ENCODE results near the gene MBOAT1.

Gene MBOAT1

GRCh38 chr6:20104696-20105095 lies 107.6 kb downstream of the MBOAT1 start:
- H3K9me3 ChIP-seq (ENCODE audit: low read length): peaks cover 2% of the 10 kb centered on the region
- H3K27me3 ChIP-seq (ENCODE audit: insufficient read depth, low read length): no peaks in the 10 kb centered on the region
- no peak overlapping the region for H2AFZ ChIP-seq (ENCODE audit: low read depth, low read length)
- peaks cover 41% of the 10 kb centered on the region for H3K36me3 ChIP-seq (ENCODE audit: insufficient read depth, low read length)
- H3K4me3 ChIP-seq (ENCODE audit: low read length): no peak overlapping the region
- H3K4me1 ChIP-seq (ENCODE audit: insufficient read depth, low read length): no peaks in the 10 kb centered on the region

DNA sequence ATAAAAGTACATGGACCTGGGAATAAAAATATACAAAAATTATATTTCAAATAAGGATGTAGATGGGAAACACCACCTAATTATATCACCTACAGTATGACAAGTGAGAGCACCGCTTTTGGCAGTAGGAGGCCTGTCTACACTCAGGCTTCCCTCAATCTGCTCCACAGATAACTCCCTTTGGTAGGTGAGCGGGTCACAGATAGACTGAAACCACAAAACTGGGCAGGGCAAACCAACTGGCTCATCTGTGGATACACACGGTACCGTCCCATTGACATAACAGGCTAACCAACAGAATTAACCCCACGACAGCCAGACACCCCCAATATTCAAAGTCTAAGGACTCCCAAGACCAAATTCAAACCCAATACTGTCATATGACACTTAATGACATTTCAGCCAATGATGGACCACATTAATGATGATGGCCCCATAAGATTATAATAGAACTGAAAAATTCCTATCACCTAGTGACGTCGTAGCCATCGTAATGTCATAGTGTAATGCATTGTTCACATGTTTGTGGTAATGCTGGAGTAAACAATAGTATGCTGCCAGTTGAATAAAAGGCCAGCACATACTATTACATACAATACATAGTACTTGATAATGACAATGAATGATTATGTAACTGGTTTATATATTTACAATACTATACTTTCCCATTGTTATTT lies 109.7 kb downstream of the MBOAT1 start:
- Histone ChIP-seq H2AFZ (ENCODE audit: low read depth, low read length) (no peak overlapping the region), H3K27me3 (ENCODE audit: insufficient read depth, low read length) (no peaks in the 10 kb centered on the region), H3K9me3 (ENCODE audit: low read length) (peaks cover 2% of the 10 kb centered on the region), H3K36me3 (ENCODE audit: insufficient read depth, low read length) (peaks cover 26% of the 10 kb centered on the region), H3K4me3 (ENCODE audit: low read length) (no peak overlapping the region), H3K4me1 (ENCODE audit: insufficient read depth, low read length) (no peaks in the 10 kb centered on the region)

DNA sequence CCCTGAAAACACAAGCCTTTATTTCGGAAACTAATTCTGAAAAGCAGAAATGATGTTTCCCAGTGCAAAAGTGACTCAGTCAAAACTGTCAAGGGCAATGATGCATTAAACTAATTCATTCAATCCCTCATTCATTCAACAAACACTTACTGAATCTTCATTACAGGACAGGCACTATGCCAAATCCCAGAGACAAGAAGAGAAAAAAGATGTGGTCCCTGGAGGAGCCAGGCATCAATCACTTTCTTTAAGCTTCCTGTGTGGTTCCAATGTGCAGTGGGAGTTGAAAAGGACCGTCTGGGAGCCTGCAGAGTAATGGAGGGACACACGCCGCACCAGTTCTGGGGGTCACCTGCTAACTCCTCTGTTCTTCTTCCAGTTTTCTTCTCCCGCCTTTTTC lies 113.1 kb downstream of the MBOAT1 start:
- Histone ChIP-seq H3K4me1 (ENCODE audit: insufficient read depth, low read length) (peaks cover 2% of the 10 kb centered on the region), H3K27me3 (ENCODE audit: insufficient read depth, low read length) (no peaks in the 10 kb centered on the region), H3K4me3 (ENCODE audit: low read length) (no peak overlapping the region), H2AFZ (ENCODE audit: low read depth, low read length) (no peak overlapping the region), H3K9me3 (ENCODE audit: low read length) (no peaks in the 10 kb centered on the region), H3K36me3 (ENCODE audit: insufficient read depth, low read length) (peaks cover 13% of the 10 kb centered on the region)

DNA sequence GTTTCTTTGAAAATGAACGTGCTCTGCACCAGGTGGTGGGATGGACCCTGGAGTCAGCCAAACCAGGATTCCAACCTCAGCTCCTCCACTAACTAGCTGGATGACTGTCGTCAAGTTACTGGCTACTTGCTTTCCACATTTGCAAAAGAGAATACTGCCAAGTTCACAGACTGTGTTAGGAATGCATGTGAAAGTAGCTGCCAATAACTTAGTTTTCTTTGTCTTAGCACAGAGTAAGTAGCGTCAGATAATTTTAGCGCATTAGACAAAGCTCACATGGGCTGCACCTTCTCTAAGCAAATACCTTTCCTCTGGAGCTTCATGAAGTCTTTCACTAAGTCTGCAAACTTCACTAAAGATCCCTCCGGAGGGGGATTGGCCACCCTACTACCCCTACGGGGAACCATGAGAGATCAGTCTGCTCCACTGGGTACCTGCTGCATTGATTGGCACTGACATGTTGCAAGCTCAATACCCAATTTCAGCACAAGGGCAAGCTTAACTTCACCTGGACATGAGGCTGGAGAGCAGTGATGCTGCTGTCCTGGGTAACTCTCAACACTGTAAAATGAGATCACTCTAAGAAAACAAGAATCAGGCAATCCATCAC lies 113.9 kb downstream of the MBOAT1 start:
- Histone ChIP-seq H3K4me3 (ENCODE audit: low read length) (no peak overlapping the region), H3K27me3 (ENCODE audit: insufficient read depth, low read length) (no peaks in the 10 kb centered on the region), H3K36me3 (ENCODE audit: insufficient read depth, low read length) (peaks cover 11% of the 10 kb centered on the region), H2AFZ (ENCODE audit: low read depth, low read length) (no peak overlapping the region), H3K9me3 (ENCODE audit: low read length) (no peaks in the 10 kb centered on the region), H3K4me1 (ENCODE audit: insufficient read depth, low read length) (peaks cover 2% of the 10 kb centered on the region)

GRCh38 chr6:20096536-20096935 lies 115.7 kb downstream of the MBOAT1 start:
- no peak overlapping the region for H3K4me3 ChIP-seq (ENCODE audit: low read length)
- no peaks in the 10 kb centered on the region for H3K27me3 ChIP-seq (ENCODE audit: insufficient read depth, low read length)
- H2AFZ ChIP-seq (ENCODE audit: low read depth, low read length): no peak overlapping the region
- peaks cover 7% of the 10 kb centered on the region for H3K4me1 ChIP-seq (ENCODE audit: insufficient read depth, low read length)
- H3K9me3 ChIP-seq (ENCODE audit: low read length): no peaks in the 10 kb centered on the region
- H3K36me3 ChIP-seq (ENCODE audit: insufficient read depth, low read length): peaks cover 5% of the 10 kb centered on the region

GRCh38 chr6:20095436-20095835 lies 116.8 kb downstream of the MBOAT1 start:
- Histone ChIP-seq H3K36me3 (ENCODE audit: insufficient read depth, low read length) (no peaks in the 10 kb centered on the region), H3K4me3 (ENCODE audit: low read length) (no peak overlapping the region), H3K27me3 (ENCODE audit: insufficient read depth, low read length) (no peaks in the 10 kb centered on the region), H3K9me3 (ENCODE audit: low read length) (no peaks in the 10 kb centered on the region), H3K4me1 (ENCODE audit: insufficient read depth, low read length) (peaks cover 7% of the 10 kb centered on the region), H2AFZ (ENCODE audit: low read depth, low read length) (no peak overlapping the region)

DNA sequence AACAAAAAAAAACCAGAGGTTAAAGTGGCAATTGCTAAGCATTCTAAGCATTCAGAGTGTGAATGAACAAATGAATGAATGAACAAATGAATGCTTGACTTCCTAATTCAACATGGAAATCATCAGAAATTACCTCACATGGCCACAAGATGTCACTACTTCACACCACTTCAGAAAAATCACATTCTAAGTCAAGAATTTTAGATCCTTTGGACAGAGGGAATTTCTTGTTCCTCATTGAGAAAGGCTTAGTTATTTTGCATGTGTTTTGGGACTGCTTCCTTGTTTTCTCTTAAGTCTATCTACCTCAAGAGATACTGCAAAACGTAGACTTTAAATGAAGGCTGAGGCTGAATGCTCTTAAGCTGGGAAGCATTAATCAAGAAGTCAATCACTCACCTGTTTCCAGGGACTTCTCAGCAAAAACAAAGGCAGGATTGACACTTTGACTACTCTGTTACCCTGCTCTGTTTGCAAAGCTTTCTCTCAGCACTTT lies 120.2 kb downstream of the MBOAT1 start:
- H3K4me3 ChIP-seq (ENCODE audit: low read length): no peak overlapping the region
- H3K27me3 ChIP-seq (ENCODE audit: insufficient read depth, low read length): no peaks in the 10 kb centered on the region
- no peaks in the 10 kb centered on the region for H3K36me3 ChIP-seq (ENCODE audit: insufficient read depth, low read length)

GRCh38 chr6:20086992-20087391 lies 125.3 kb downstream of the MBOAT1 start:
- H3K27me3 ChIP-seq (ENCODE audit: insufficient read depth, low read length): no peaks in the 10 kb centered on the region
- no peaks in the 10 kb centered on the region for H3K9me3 ChIP-seq (ENCODE audit: low read length)
- H2AFZ ChIP-seq (ENCODE audit: low read depth, low read length): no peak overlapping the region
- no peaks in the 10 kb centered on the region for H3K36me3 ChIP-seq (ENCODE audit: insufficient read depth, low read length)
- no peaks in the 10 kb centered on the region for H3K4me1 ChIP-seq (ENCODE audit: insufficient read depth, low read length)
- H3K4me3 ChIP-seq (ENCODE audit: low read length): no peak overlapping the region

More for the DNA sequence above, 120.2 kb downstream of the MBOAT1 start:
- Histone ChIP-seq H2AFZ (ENCODE audit: low read depth, low read length) (no peak overlapping the region), H3K4me1 (ENCODE audit: insufficient read depth, low read length) (peaks cover 7% of the 10 kb centered on the region), H3K9me3 (ENCODE audit: low read length) (no peaks in the 10 kb centered on the region)

GRCh38 chr6:20085817-20086216 lies 126.5 kb downstream of the MBOAT1 start:
- Histone ChIP-seq H3K4me3 (ENCODE audit: low read length) (no peak overlapping the region), H3K4me1 (ENCODE audit: insufficient read depth, low read length) (no peaks in the 10 kb centered on the region), H3K27me3 (ENCODE audit: insufficient read depth, low read length) (no peaks in the 10 kb centered on the region), H3K36me3 (ENCODE audit: insufficient read depth, low read length) (no peaks in the 10 kb centered on the region), H2AFZ (ENCODE audit: low read depth, low read length) (no peak overlapping the region), H3K9me3 (ENCODE audit: low read length) (no peaks in the 10 kb centered on the region)

GRCh38 chr6:20084411-20084810 lies 127.9 kb downstream of the MBOAT1 start:
- H3K9me3 ChIP-seq (ENCODE audit: low read length): no peaks in the 10 kb centered on the region
- no peaks in the 10 kb centered on the region for H3K4me1 ChIP-seq (ENCODE audit: insufficient read depth, low read length)
- no peak overlapping the region for H3K4me3 ChIP-seq (ENCODE audit: low read length)
- no peak overlapping the region for H2AFZ ChIP-seq (ENCODE audit: low read depth, low read length)
- no peaks in the 10 kb centered on the region for H3K36me3 ChIP-seq (ENCODE audit: insufficient read depth, low read length)
- no peaks in the 10 kb centered on the region for H3K27me3 ChIP-seq (ENCODE audit: insufficient read depth, low read length)

- H3K36me3 ChIP-seq (ENCODE audit: insufficient read depth, low read length): no peaks in the 10 kb centered on the region
- H3K27me3 ChIP-seq (ENCODE audit: insufficient read depth, low read length): no peaks in the 10 kb centered on the region
- H3K4me1 ChIP-seq (ENCODE audit: insufficient read depth, low read length): no peaks in the 10 kb centered on the region
- no peak overlapping the region for H2AFZ ChIP-seq (ENCODE audit: low read depth, low read length)
- no peak overlapping the region for H3K4me3 ChIP-seq (ENCODE audit: low read length)
- no peaks in the 10 kb centered on the region for H3K9me3 ChIP-seq (ENCODE audit: low read length)
These were observed 140.3 kb downstream of the MBOAT1 start for GRCh38 chr6:20071998-20072397.

GRCh38 chr6:20070047-20070446 lies 142.2 kb downstream of the MBOAT1 start:
- Histone ChIP-seq H3K4me1 (ENCODE audit: insufficient read depth, low read length) (no peaks in the 10 kb centered on the region), H3K36me3 (ENCODE audit: insufficient read depth, low read length) (no peaks in the 10 kb centered on the region), H3K9me3 (ENCODE audit: low read length) (no peaks in the 10 kb centered on the region), H2AFZ (ENCODE audit: low read depth, low read length) (no peak overlapping the region), H3K4me3 (ENCODE audit: low read length) (no peak overlapping the region), H3K27me3 (ENCODE audit: insufficient read depth, low read length) (no peaks in the 10 kb centered on the region)

- H3K9me3 ChIP-seq (ENCODE audit: low read length): no peaks in the 10 kb centered on the region
- H3K36me3 ChIP-seq (ENCODE audit: insufficient read depth, low read length): no peaks in the 10 kb centered on the region
- no peak overlapping the region for H2AFZ ChIP-seq (ENCODE audit: low read depth, low read length)
- H3K4me3 ChIP-seq (ENCODE audit: low read length): no peak overlapping the region
- no peaks in the 10 kb centered on the region for H3K4me1 ChIP-seq (ENCODE audit: insufficient read depth, low read length)
- H3K27me3 ChIP-seq (ENCODE audit: insufficient read depth, low read length): no peaks in the 10 kb centered on the region
These were observed 143.2 kb downstream of the MBOAT1 start for GRCh38 chr6:20069021-20069522.
